Neutrophil (primary cell): Measurements from ENCODE around the gene EVA1C.
"Not testable (repeated sequence)": the region's sequence is repeated elsewhere in the genome, so short reads cannot be mapped to it uniquely, and the experiment has no call there.

Source experiments
- H3K27ac ChIP-seq: fragments of 200-600 bp; sonication (generic); 2 replicates; pipeline ENCODE4 v1.5.1; 2016; ENCODE audit warnings: mild to moderate bottlenecking, moderate library complexity
- H3K27me3 ChIP-seq: fragments of 200-600 bp; sonication (generic); 2 replicates; pipeline ENCODE4 v1.6.0; 2016; ENCODE audit warnings: mild to moderate bottlenecking
- H3K36me3 ChIP-seq: fragments of 200-600 bp; sonication (generic); 2 replicates; pipeline ENCODE4 v1.5.1; 2017
- H3K4me1 ChIP-seq, 2 experiments: fragments of 200-600 bp in 1 of 2; sonication (generic) in 1 of 2; 1 replicate in 1 of 2; 2 replicates in 1 of 2; pipeline versions ENCODE4 v1.5.1 to v1.6.1; 2013 to 2016; ENCODE audit warnings: low read depth in 1 of 2, low read length in 1 of 2, mild to moderate bottlenecking in 1 of 2, moderate library complexity in 1 of 2; ENCODE audit not compliant: control insufficient read depth in 1 of 2, insufficient read depth in 1 of 2
- H3K4me3 ChIP-seq, 2 experiments: fragments of 200-600 bp in 1 of 2; sonication (generic) in 1 of 2; 1 replicate in 1 of 2; 2 replicates in 1 of 2; pipeline ENCODE4 v1.5.1; 2013 to 2016; ENCODE audit warnings: low read depth in 1 of 2, low read length in 1 of 2, mild to moderate bottlenecking in 1 of 2, moderate library complexity in 1 of 2
- H3K9me3 ChIP-seq: fragments of 200-600 bp; sonication (generic); 2 replicates; pipeline ENCODE4 v1.5.1; 2016
- CTCF ChIP-seq: fragments of 200-600 bp; sonication (generic); IDR thresholded peaks from 2 replicates; pipeline ENCODE4 v1.5.1; 2016; ENCODE audit warnings: antibody characterized with exemption

The EVA1C gene

GRCh38 chr21:32386195-32386870, 26.2 kb upstream of the EVA1C start:
- no peak for TF ChIP-seq CTCF
- Histone ChIP-seq H3K27me3 (no peaks in the 10 kb centered on the region), H3K36me3 (no peaks in the 10 kb centered on the region), H3K4me1 (no peaks in the 10 kb centered on the region), H3K9me3 (no peaks in the 10 kb centered on the region), H3K4me3 (no peak overlapping the region), H3K27ac (no peak overlapping the region)

GRCh38 chr21:32387151-32387550, 25.4 kb upstream of the EVA1C start:
- no peak overlapping the region for H3K27ac ChIP-seq
- no peak for TF ChIP-seq CTCF
- H3K4me1 ChIP-seq, result peaks cover 2 to 3% of the 10 kb centered on the region in 2 experiments

DNA sequence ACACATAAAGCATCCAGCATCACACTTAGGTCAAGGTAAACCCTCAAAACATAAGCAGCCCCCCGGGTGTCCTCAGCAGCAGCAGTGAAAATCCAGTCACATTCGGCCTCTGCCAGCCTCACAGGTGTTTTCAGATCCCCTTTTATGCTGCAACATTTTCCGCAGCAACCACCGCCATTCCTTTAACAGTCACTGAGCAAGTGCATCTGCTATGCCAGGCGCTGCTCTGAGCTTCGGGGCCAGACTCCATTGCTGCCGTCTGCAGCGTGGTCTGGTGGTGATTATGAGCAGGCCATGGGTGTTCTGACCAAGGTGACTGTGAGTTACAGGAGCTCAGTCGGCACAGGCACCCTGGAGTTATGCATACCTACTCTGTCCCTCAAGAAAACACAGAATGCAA, 24.2 kb upstream of the EVA1C start:
- Histone ChIP-seq H3K9me3 (no peaks in the 10 kb centered on the region), H3K27me3 (no peaks in the 10 kb centered on the region), H3K36me3 (no peaks in the 10 kb centered on the region), H3K4me3 (no peak overlapping the region), H3K4me1 (peaks cover 12% of the 10 kb centered on the region in 2 experiments), H3K27ac (no peak overlapping the region)
- TF ChIP-seq CTCF, result no peak

More at GRCh38 chr21:32387151-32387550, 25.4 kb upstream of the EVA1C start:
- Histone ChIP-seq H3K4me3 (no peak overlapping the region), H3K27me3 (no peaks in the 10 kb centered on the region), H3K36me3 (no peaks in the 10 kb centered on the region), H3K9me3 (no peaks in the 10 kb centered on the region)

- no peaks in the 10 kb centered on the region for H3K9me3 ChIP-seq
- peaks cover 16% of the 10 kb centered on the region in 2 experiments for H3K4me1 ChIP-seq
- no peak overlapping the region for H3K4me3 ChIP-seq
- no peak overlapping the region for H3K27ac ChIP-seq
- peaks cover 2% of the 10 kb centered on the region for H3K27me3 ChIP-seq
- no peak for TF ChIP-seq CTCF
- H3K36me3 ChIP-seq, result no peaks in the 10 kb centered on the region
Measured at GRCh38 chr21:32389337-32390015, 23.0 kb upstream of the EVA1C start.

DNA sequence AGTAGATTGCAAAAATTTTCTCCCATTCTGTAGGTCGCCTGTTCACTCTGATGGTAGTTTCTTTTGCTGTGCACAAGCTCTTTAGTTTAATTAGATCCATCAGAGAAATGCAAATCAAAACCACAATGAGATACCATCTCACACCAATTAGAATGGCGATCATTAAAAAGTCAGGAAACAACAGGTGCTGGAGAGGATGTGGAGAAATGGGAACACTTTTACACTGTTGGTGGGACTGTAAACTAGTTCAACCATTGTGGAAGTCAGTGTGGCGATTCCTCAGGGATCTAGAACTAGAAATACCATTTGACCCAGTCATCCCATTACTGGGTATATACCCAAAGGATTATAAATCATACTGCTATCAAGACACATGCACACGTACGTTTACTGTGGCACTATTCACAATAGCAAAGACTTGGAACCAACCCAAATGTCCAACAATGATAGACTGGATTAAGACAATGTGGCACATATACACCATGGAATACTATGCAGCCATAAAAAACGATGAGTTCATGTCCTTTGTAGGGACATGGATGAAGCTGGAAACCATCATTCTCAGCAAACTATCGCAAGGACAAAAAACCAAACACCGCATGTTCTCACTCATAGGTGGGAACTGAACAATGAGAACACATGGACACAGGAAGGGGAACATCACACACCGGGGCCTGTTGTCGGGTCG, 21.8 kb upstream of the EVA1C start:
- not testable (repeated sequence) for H3K36me3 ChIP-seq, H3K27ac ChIP-seq, H3K4me3 ChIP-seq, H3K27me3 ChIP-seq, H3K9me3 ChIP-seq
- H3K4me1 ChIP-seq, result peaks cover 16% of the 10 kb centered on the region in 2 experiments

GRCh38 chr21:32391755-32392154, 20.8 kb upstream of the EVA1C start:
- no peak for TF ChIP-seq CTCF
- H3K4me3 ChIP-seq, result no peak overlapping the region
- H3K4me1 ChIP-seq, result peaks cover 16% of the 10 kb centered on the region in 2 experiments
- peaks cover 9% of the 10 kb centered on the region for H3K27me3 ChIP-seq
- no peaks in the 10 kb centered on the region for H3K36me3 ChIP-seq
- H3K9me3 ChIP-seq, result no peaks in the 10 kb centered on the region
- no peak overlapping the region for H3K27ac ChIP-seq
